GM21528 (cell line): ENCODE data around the gene TBC1D14.

ENCODE experiments used
- ATAC-seq: cut with Tn5 transposase; IDR thresholded peaks from one replicate; pipeline ENCODE4 v1.9.1; 2021; ENCODE audit warnings: mild to moderate bottlenecking, moderate library complexity; ENCODE audit not compliant: unreplicated experiment, low FRiP score

Gene TBC1D14

GRCh38 chr4:6926681-6927478, 17.3 kb downstream of the TBC1D14 start:
- no peak for ATAC-seq

GRCh38 chr4:6928081-6928480, 18.5 kb downstream of the TBC1D14 start:
- no peak for ATAC-seq

- no peak for ATAC-seq
Measured at GRCh38 chr4:6929339-6929811, 19.7 kb downstream of the TBC1D14 start.

GRCh38 chr4:6929812-6930464, 20.3 kb downstream of the TBC1D14 start:
- ATAC-seq = no peak

- no peak for ATAC-seq
Measured at GRCh38 chr4:6932475-6932874, 22.8 kb downstream of the TBC1D14 start.

GRCh38 chr4:6932918-6933317, 23.3 kb downstream of the TBC1D14 start:
- ATAC-seq = no peak

GRCh38 chr4:6933691-6934430, 24.2 kb downstream of the TBC1D14 start:
- ATAC-seq = no peak

- no peak for ATAC-seq
Measured at GRCh38 chr4:6935965-6936364, 26.3 kb downstream of the TBC1D14 start.

- ATAC-seq = no peak
Measured at GRCh38 chr4:6937201-6937600, 27.6 kb downstream of the TBC1D14 start.

GRCh38 chr4:6937754-6938153, 28.1 kb downstream of the TBC1D14 start:
- no peak for ATAC-seq

- no peak for ATAC-seq
Measured at GRCh38 chr4:6938237-6938636, 28.6 kb downstream of the TBC1D14 start.

- ATAC-seq = no peak
Measured at GRCh38 chr4:6938647-6939271, 29.1 kb downstream of the TBC1D14 start.

GRCh38 chr4:6939761-6940743, 30.4 kb downstream of the TBC1D14 start:
- ATAC-seq = no peak

GRCh38 chr4:6940744-6941137, 31.1 kb downstream of the TBC1D14 start:
- no peak for ATAC-seq

GRCh38 chr4:6941796-6942195, 32.2 kb downstream of the TBC1D14 start:
- peak; percentile 24 for ATAC-seq

- peak; percentile 77 for ATAC-seq
Measured at GRCh38 chr4:6942238-6942800, 32.7 kb downstream of the TBC1D14 start.

- no peak for ATAC-seq
Measured at GRCh38 chr4:6943012-6943884, 33.6 kb downstream of the TBC1D14 start.

GRCh38 chr4:6943885-6944225, 34.2 kb downstream of the TBC1D14 start:
- ATAC-seq = no peak
